Measurements from ENCODE around the gene PTPRN2.
A peak's percentile ranks its signal among the peaks of the same experiment; 100 is the strongest.
"Not testable (repeated sequence)": the region's sequence is repeated elsewhere in the genome, so short reads cannot be mapped to it uniquely, and the experiment has no call there.

The PTPRN2 gene

DNA sequence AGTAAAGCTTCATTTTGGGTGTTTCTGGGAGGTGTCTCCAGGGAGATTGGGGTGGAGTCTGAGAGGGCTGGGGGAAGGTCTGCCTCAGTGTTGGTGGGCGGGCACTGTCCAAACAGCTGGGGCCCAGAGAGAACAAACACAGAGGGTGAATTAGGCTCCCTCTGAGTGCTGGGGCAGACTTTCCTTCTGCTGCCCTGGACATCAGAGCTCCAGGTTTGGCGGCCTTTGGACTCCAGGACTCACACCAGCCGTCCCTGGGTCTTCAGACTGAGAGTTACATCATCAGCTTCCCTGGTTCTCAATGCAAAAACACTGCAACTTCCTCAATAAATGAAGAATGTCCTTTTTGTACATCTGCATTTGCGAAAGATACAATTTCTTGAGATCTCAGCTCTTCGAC lies 427.4 kb downstream of the PTPRN2 start:
- no peak overlapping the region for H3K27ac ChIP-seq
- no peak for TF ChIP-seq ZFX (IDR thresholded peaks at IDR 0.05; ENCODE audit: borderline replicate concordance)
- TF ChIP-seq, protein P1, sequence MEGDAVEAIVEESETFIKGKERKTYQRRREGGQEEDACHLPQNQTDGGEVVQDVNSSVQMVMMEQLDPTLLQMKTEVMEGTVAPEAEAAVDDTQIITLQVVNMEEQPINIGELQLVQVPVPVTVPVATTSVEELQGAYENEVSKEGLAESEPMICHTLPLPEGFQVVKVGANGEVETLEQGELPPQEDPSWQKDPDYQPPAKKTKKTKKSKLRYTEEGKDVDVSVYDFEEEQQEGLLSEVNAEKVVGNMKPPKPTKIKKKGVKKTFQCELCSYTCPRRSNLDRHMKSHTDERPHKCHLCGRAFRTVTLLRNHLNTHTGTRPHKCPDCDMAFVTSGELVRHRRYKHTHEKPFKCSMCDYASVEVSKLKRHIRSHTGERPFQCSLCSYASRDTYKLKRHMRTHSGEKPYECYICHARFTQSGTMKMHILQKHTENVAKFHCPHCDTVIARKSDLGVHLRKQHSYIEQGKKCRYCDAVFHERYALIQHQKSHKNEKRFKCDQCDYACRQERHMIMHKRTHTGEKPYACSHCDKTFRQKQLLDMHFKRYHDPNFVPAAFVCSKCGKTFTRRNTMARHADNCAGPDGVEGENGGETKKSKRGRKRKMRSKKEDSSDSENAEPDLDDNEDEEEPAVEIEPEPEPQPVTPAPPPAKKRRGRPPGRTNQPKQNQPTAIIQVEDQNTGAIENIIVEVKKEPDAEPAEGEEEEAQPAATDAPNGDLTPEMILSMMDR (IDR thresholded peaks at IDR 0.05): no peak

DNA sequence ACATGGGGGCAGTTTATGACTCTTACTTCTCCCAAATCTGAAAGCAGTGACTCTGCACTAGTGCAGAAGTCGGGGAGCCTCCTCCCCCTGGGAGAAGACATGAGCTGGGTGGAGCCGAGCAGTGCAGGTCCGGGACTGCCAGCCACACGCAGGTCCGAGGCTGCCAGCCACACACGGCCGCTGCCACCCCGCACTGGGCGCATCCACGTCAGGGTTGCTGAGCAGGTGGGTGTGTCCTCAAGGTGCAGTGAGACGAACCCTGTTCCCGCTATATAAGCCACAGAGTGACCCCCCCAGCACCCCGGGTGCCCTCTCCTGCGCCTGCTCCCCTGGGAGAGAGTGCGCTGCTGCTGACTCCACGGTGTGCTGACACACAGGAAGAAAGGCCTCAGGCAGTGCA lies 430.2 kb downstream of the PTPRN2 start:
- H3K27ac ChIP-seq: no peak overlapping the region
- no peak for TF ChIP-seq ZFX (IDR thresholded peaks at IDR 0.05; ENCODE audit: borderline replicate concordance)
- TF ChIP-seq, protein P1 (IDR thresholded peaks at IDR 0.05): no peak

DNA sequence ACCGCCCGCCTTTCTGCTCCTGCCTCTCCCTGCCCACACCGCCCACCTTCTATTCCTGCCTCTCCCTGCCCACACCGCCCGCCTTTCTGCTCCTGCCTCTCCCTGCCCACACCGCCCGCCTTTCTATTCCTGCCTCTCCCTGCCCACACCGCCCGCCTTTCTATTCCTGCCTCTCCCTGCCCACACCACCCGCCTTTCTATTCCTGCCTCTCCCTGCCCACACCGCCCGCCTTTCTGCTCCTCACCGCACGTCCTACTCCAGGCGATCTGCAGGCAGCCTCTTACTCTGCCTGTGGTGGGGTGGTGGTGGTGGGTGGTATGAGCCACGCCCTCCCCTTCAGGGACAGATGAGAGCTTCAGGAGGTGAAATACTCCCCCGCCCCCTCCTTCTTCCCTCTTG lies 436.4 kb downstream of the PTPRN2 start:
- H3K27ac ChIP-seq: not testable (repeated sequence)

DNA sequence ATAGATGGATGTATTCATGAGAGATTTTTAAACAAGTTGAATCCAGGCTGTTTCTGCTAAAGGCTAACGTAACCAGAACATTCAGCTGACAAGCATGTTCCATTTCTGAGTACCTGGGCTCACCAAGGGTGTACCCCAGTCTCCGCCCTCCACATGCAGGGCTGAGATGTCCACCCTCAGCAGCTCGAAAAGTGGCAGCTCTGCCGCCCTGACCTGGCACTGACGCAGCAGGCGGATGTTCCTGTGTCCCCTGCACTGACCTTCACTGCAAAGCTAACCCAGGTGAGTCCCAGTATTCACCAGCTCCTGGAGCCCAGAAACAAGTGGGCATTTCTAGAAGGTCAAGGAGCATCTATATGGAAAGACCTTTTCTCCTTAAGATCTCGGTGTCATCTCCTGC lies 437.4 kb downstream of the PTPRN2 start:
- TF ChIP-seq, protein P1 (IDR thresholded peaks at IDR 0.05): no peak
- TF ChIP-seq ZFX (IDR thresholded peaks at IDR 0.05; ENCODE audit: borderline replicate concordance): no peak
- H3K27ac ChIP-seq: peak overlapping the region; percentile 22; the same call in 1 of the 2 replicates

DNA sequence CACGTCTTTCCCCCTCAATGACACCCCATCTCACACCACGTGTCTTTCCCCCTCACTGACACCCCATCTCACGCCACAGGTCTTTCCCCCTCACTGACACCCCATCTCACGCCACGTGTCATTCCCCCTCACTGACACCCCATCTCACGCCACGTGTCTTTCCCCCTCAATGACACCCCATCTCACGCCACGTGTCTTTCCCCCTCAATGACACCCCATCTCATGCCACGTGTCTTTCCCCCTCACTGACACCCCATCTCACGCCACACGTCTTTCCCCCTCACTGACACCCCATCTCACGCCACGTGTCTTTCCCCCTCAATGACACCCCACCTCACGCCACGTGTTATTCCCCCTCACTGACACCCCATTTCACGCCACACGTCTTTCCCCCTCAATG lies 440.2 kb downstream of the PTPRN2 start:
- not testable (repeated sequence) for H3K27ac ChIP-seq

DNA sequence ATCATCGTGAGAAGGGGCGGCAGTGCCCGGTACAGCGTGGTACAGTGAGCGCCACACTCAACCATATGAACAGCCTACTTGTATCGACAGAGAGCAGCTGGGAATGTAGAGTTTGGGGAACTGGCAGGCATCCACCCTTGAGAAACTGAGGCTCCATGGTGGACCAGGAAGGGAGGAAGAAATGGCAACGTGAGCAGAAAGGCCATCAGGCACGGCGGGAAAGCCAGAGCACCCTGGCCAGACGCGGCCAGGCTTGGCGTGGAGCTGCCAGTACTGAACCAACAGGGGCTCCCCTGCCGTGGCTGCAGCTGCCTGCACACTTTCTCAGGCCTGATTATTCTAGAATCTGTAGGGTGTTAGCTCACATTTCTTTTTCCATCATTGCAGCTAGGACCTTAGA lies 442.3 kb downstream of the PTPRN2 start:
- TF ChIP-seq, protein P1 (IDR thresholded peaks at IDR 0.05): no peak
- no peak for TF ChIP-seq ZFX (IDR thresholded peaks at IDR 0.05; ENCODE audit: borderline replicate concordance)
- H3K27ac ChIP-seq: no peak overlapping the region

DNA sequence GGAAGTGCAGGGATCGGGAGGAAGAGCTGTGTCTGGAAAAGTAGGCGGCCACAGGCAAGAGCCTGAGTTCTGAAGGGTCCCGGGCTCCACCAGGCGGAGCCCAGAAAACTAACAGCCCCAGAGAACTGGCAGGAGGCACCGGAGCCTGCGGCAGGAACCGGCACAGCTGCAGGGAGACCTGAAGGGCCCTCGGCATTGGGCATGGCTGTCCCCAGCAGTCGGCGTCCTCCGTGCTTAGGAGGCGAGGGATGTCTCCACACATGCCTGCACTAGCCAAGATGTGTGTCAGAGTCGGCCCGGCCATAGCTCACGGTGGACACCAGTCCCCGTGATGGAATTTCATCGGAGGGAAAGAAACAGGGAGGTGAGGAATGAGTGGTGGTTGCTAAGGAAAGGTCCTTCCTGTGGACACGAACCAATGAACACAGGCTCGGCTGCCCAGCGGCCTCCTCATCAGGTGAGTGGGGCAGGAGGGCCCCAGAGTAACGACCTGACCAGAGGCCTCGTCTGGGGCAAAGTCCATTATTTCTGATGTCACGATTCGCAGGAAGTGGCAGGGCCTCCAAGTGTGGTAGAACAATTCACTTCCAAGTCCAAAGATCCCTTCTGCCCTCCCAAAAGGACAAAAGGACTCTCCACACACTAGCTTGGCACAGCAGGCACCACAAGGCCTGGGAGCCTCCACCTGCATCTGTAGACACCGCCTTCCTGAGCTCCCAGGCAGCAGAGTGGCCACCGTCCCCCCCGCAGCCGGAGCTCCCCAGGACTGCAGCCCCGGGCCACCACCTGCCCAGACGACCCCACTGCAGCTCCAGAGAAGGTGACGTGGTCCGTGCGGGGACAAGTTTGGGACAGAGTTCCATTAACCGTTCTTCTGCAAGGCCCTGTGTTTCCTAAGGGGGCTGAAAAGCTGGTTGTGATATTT lies 444.2 kb downstream of the PTPRN2 start:
- H3K27ac ChIP-seq: no peak overlapping the region
- TF ChIP-seq, protein P1 (IDR thresholded peaks at IDR 0.05): no peak
- no peak for TF ChIP-seq ZFX (IDR thresholded peaks at IDR 0.05; ENCODE audit: borderline replicate concordance)

DNA sequence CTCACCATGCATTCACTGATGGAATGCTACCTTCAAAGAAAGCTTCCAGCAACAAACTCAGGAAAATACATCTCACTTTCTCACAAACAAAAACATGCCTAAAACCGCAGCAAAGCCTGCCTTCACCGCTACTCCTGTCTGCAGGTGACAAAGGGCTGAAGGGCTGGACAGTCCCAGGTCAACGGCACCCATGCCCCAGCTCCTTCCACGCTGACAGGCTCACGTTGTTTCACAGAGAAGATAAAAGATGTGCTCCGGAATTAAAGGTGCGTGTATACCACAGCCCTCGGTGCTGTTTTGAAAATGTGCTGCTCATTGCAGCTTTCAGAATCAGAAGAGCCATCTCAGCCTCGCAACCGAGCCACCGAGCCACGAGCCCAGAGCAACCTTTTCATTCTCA lies 445.0 kb downstream of the PTPRN2 start:
- TF ChIP-seq, protein P1 (IDR thresholded peaks at IDR 0.05): no peak
- no peak for TF ChIP-seq ZFX (IDR thresholded peaks at IDR 0.05; ENCODE audit: borderline replicate concordance)
- H3K27ac ChIP-seq: no peak overlapping the region
